H9 (cell line): ENCODE measurements around the gene CEP164. TPM values are rescaled to one million over a fixed set of nuclear protein-coding genes. Genes with fewer than 3 reads are reported as not detected.

ENCODE experiments used
- DNase-seq: peaks from one replicate; pipeline ENCODE4 v3.0.0-alpha.2; 2017
- H2AFZ ChIP-seq: one replicate; pipeline ENCODE4 v1.6.1; 2013; ENCODE audit warnings: mild to moderate bottlenecking, low read length, control low read depth, moderate library complexity
- H2AK5ac ChIP-seq: 2 replicates; pipeline ENCODE4 v1.6.1; 2013; ENCODE audit warnings: low read length, control low read depth, mixed read lengths; ENCODE audit not compliant: insufficient read length
- H2BK120ac ChIP-seq: one replicate; pipeline ENCODE4 v1.6.1; 2013; ENCODE audit warnings: low read depth, mild to moderate bottlenecking, low read length, control low read depth, inconsistent platforms; ENCODE audit not compliant: poor library complexity, severe bottlenecking
- H2BK12ac ChIP-seq: 2 replicates; pipeline ENCODE4 v1.6.1; 2013; ENCODE audit warnings: low read length, control low read depth, mixed read lengths, low read depth; ENCODE audit not compliant: insufficient read length
- H2BK15ac ChIP-seq: 2 replicates; pipeline ENCODE4 v1.6.1; 2013; ENCODE audit warnings: low read depth, low read length, control low read depth
- H2BK20ac ChIP-seq: one replicate; pipeline ENCODE4 v1.6.1; 2013; ENCODE audit warnings: low read depth, mild to moderate bottlenecking, low read length, control low read depth, inconsistent platforms; ENCODE audit not compliant: poor library complexity, severe bottlenecking
- H2BK5ac ChIP-seq: 2 replicates; pipeline ENCODE4 v1.6.1; 2013; ENCODE audit warnings: low read length, control low read depth, mixed read lengths; ENCODE audit not compliant: insufficient read length
- H3K14ac ChIP-seq: 2 replicates; pipeline ENCODE4 v1.6.1; 2013; ENCODE audit warnings: low read length, control low read depth; ENCODE audit not compliant: insufficient read depth
- H3K18ac ChIP-seq: 2 replicates; pipeline ENCODE4 v1.6.1; 2013; ENCODE audit warnings: low read depth, mild to moderate bottlenecking, mixed read lengths, low read length, control low read depth; ENCODE audit not compliant: insufficient read length
- H3K23ac ChIP-seq: 2 replicates; pipeline ENCODE4 v1.6.1; 2013; ENCODE audit warnings: low read length, control low read depth, mixed read lengths, low read depth; ENCODE audit not compliant: insufficient read length
- H3K23me2 ChIP-seq: 2 replicates; pipeline ENCODE4 v1.6.1; 2013; ENCODE audit warnings: low read depth, mild to moderate bottlenecking, mixed read lengths, low read length, control low read depth; ENCODE audit not compliant: insufficient read length, poor library complexity, severe bottlenecking
- H3K27ac ChIP-seq: 2 replicates; pipeline ENCODE4 v1.5.1; 2013; ENCODE audit warnings: low read length, control low read depth, mixed read lengths, low read depth; ENCODE audit not compliant: insufficient read length
- H3K27me3 ChIP-seq: 2 replicates; pipeline ENCODE4 v1.6.1; 2013; ENCODE audit warnings: low read length, control low read depth, inconsistent platforms; ENCODE audit not compliant: insufficient read depth
- H3K4ac ChIP-seq: 2 replicates; pipeline ENCODE4 v1.6.1; 2013; ENCODE audit warnings: low read depth, mild to moderate bottlenecking, control low read depth, inconsistent platforms, low read length, moderate library complexity
- H3K4me1 ChIP-seq: 2 replicates; pipeline ENCODE4 v1.6.1; 2013; ENCODE audit warnings: low read length, control low read depth, inconsistent platforms; ENCODE audit not compliant: insufficient read depth
- H3K4me2 ChIP-seq: 2 replicates; pipeline ENCODE4 v1.6.1; 2013; ENCODE audit warnings: low read length, control low read depth, mixed read lengths; ENCODE audit not compliant: insufficient read length, insufficient read depth
- H3K56ac ChIP-seq: 2 replicates; pipeline ENCODE4 v1.6.1; 2013; ENCODE audit warnings: low read depth, mild to moderate bottlenecking, mixed read lengths, low read length, control low read depth; ENCODE audit not compliant: insufficient read length
- H3K79me1 ChIP-seq: 2 replicates; pipeline ENCODE4 v1.6.1; 2013; ENCODE audit warnings: low read depth, mild to moderate bottlenecking, moderate library complexity, low read length, control low read depth, inconsistent platforms; ENCODE audit not compliant: insufficient read depth, poor library complexity, severe bottlenecking
- H3K79me2 ChIP-seq: 2 replicates; pipeline ENCODE4 v1.6.1; 2013; ENCODE audit warnings: low read length, control low read depth, inconsistent platforms; ENCODE audit not compliant: insufficient read depth
- H3K9ac ChIP-seq: 2 replicates; pipeline ENCODE4 v1.6.1; 2013; ENCODE audit warnings: low read length, control low read depth, mixed read lengths; ENCODE audit not compliant: insufficient read length; ENCODE audit errors: extremely low read depth
- H3K9me3 ChIP-seq: one replicate; pipeline ENCODE4 v1.6.1; 2013; ENCODE audit warnings: low read depth, low read length, inconsistent platforms; ENCODE audit not compliant: control insufficient read depth
- H3T11ph ChIP-seq: one replicate; pipeline ENCODE4 v1.6.1; 2013; ENCODE audit warnings: mild to moderate bottlenecking, low read length, control low read depth, inconsistent platforms
- H4K20me1 ChIP-seq: one replicate; pipeline ENCODE4 v1.6.1; 2013; ENCODE audit not compliant: control insufficient read depth, insufficient read length, insufficient read depth
- H4K5ac ChIP-seq: 2 replicates; pipeline ENCODE4 v1.6.1; 2013; ENCODE audit warnings: low read depth, mild to moderate bottlenecking, mixed read lengths, low read length, control low read depth; ENCODE audit not compliant: insufficient read length
- H4K8ac ChIP-seq: replicated peaks from 2 replicates; pipeline ENCODE4 v1.6.1; 2013; ENCODE audit warnings: low read length, control low read depth, mixed read lengths, low read depth; ENCODE audit not compliant: insufficient read length
- H4K91ac ChIP-seq: 2 replicates; pipeline ENCODE4 v1.6.1; 2013; ENCODE audit warnings: low read depth, mild to moderate bottlenecking, moderate library complexity, mixed read lengths, low read length, control low read depth; ENCODE audit not compliant: insufficient read length
- H3K27ac Mint-ChIP-seq, 3 experiments: 2 replicates in 2 of 3; 3 replicates in 1 of 3; pipeline ENCODE4 v1.8.0; 2020 to 2021; ENCODE audit warnings: mixed read lengths in 3 of 3, mild to moderate bottlenecking in 1 of 3, moderate library complexity in 1 of 3
- H3K27me3 Mint-ChIP-seq: 2 replicates; pipeline ENCODE4 v1.8.0; 2021; ENCODE audit warnings: low read depth, mild to moderate bottlenecking, moderate library complexity, mixed read lengths
- H3K36me3 Mint-ChIP-seq, 3 experiments: 2 replicates in 2 of 3; 3 replicates in 1 of 3; pipeline ENCODE4 v1.8.0; 2020 to 2021; ENCODE audit warnings: low read depth in 3 of 3, mixed read lengths in 3 of 3; ENCODE audit not compliant: insufficient read depth in 1 of 3
- H3K4me1 Mint-ChIP-seq, 2 experiments: 2 replicates each; pipeline ENCODE4 v1.8.0; 2020; ENCODE audit warnings: mixed read lengths in 2 of 2
- H3K4me3 Mint-ChIP-seq, 2 experiments: 2 replicates in 1 of 2; 3 replicates in 1 of 2; pipeline ENCODE4 v1.8.0; 2020 to 2021; ENCODE audit warnings: mild to moderate bottlenecking in 2 of 2, mixed read lengths in 2 of 2, moderate library complexity in 1 of 2
- H3K9me3 Mint-ChIP-seq, 2 experiments: 2 replicates in 1 of 2; 3 replicates in 1 of 2; pipeline ENCODE4 v1.8.0; 2020; ENCODE audit warnings: mild to moderate bottlenecking in 2 of 2, mixed read lengths in 2 of 2, moderate library complexity in 1 of 2
- CTCF ChIP-seq: fragments of 200-600 bp; sonication (generic); conservative IDR thresholded peaks from 3 replicates; pipeline ENCODE4 v1.8.0; 2021; ENCODE audit warnings: antibody characterized with exemption, mild to moderate bottlenecking
- WGBS: extraction: QIAGEN DNeasy Blood & Tissue Kit; methylation state at CpG from one replicate; pipeline ENCODE4 v1.1.7; 2013; ENCODE audit warnings: missing lambda C conversion rate, low lambda C conversion rate, mixed read lengths; ENCODE audit not compliant: insufficient read length; ENCODE audit errors: extremely low coverage; 5-methylcytosine and 5-hydroxymethylcytosine counted together
- total RNA-seq: library from RNA; stranded (reverse); gene quantifications from 2 replicates; pipeline ENCODE4 v1.2.1, GENCODE V29; 2021

The CEP164 gene
- total RNA-seq, 1 experiment from 2014 or later = 24.9 TPM

- no peak overlapping the region for H2AFZ ChIP-seq
- H3K4ac ChIP-seq = no peak overlapping the region
- H3K9me3 Mint-ChIP-seq = no peaks in the 10 kb centered on the region
- no peak overlapping the region for H3K23ac ChIP-seq
- no peaks in the 10 kb centered on the region for H3K9me3 ChIP-seq
- H3T11ph ChIP-seq = no peak overlapping the region
- no peak overlapping the region for H2BK12ac ChIP-seq
- no peak for TF ChIP-seq CTCF
- H4K20me1 ChIP-seq = no peaks in the 10 kb centered on the region
- H3K18ac ChIP-seq = no peak overlapping the region
- peaks cover 7% of the 10 kb centered on the region; the same call in 1 of the 2 replicates for H3K4me1 ChIP-seq
- no peak overlapping the region for H2AK5ac ChIP-seq
- H3K14ac ChIP-seq = no peak overlapping the region
- H3K27ac Mint-ChIP-seq = no peak overlapping the region; a peak in 1 of 7 replicates
- no peak overlapping the region for H2BK20ac ChIP-seq
- peaks cover 36 to 42% of the 10 kb centered on the region in 2 experiments for H3K4me1 Mint-ChIP-seq
- H2BK5ac ChIP-seq = no peak overlapping the region
- no peak overlapping the region for H3K27ac ChIP-seq
- no peak overlapping the region for H4K8ac ChIP-seq
- DNase-seq = no peak
- no peak overlapping the region for H2BK15ac ChIP-seq
- H4K5ac ChIP-seq = no peak overlapping the region
- no peak overlapping the region for H3K9ac ChIP-seq
- no peaks in the 10 kb centered on the region for H3K79me2 ChIP-seq
- H3K27me3 ChIP-seq = no peaks in the 10 kb centered on the region
- no peak overlapping the region for H2BK120ac ChIP-seq
- no peak overlapping the region for H3K4me3 Mint-ChIP-seq
- no peaks in the 10 kb centered on the region for H3K36me3 Mint-ChIP-seq
- H3K79me1 ChIP-seq = no peaks in the 10 kb centered on the region
- WGBS = no CpG with 5 or more reads among the region's 7 CpGs
- no peak overlapping the region for H3K56ac ChIP-seq
- no peaks in the 10 kb centered on the region for H3K23me2 ChIP-seq
- no peak overlapping the region for H4K91ac ChIP-seq
- peaks cover 3% of the 10 kb centered on the region for H3K27me3 Mint-ChIP-seq
- no peak overlapping the region for H3K4me2 ChIP-seq
These were observed 25.4 kb upstream of the CEP164 start for GRCh38 chr11:117302228-117302627.
